RWPE1 (cell line): Measurements from ENCODE around the gene MYO1D.

Experiments used
- CTCF ChIA-PET: fragments of 350-600 bp; sonication (Branson Sonifier 250); formaldehyde crosslinking; extraction: SDS; loops from one replicate; lab custom pipeline; 2021; lab: Yijun Ruan, JAX
- POLR2A ChIA-PET: fragments of 400-600 bp; formaldehyde crosslinking; extraction: SDS; loops from one replicate; lab custom pipeline; 2020; ENCODE audit warnings: antibody characterized with exemption; ENCODE audit not compliant: low non-redundant PET; lab: Yijun Ruan, JAX
- DNase-seq: peaks from one replicate; pipeline ENCODE4 v3.0.0; 2012; ENCODE audit warnings: low spot score
- H3K27ac ChIP-seq: fragments of 450-650 bp; 2 replicates; pipeline ENCODE4 v1.5.1; 2017
- TF ChIP-seq, protein P1 (sequence below): fragments of 450-650 bp; conservative IDR thresholded peaks from 2 replicates; pipeline ENCODE4 v1.5.1; 2017; ENCODE audit warnings: low read depth, mild to moderate bottlenecking

Gene MYO1D

DNA sequence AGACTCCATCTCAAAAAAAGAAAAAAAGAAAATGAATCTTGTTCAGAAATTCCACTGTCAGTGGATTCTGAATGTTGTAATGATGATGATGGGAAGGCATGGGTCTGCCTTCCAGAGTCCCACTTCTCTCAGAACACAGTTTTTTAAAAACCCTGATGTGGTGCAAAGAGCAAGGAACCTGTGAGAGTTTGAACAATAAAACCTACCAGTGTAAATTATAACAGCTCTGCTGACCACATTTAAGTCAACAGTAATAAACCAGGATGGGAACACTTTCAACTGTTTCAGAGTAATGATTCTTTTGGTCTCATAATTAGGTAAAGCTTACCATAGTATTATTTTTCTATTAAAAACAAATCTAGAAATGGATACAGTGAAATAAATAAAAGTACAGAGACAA lies 99.0 kb downstream of the MYO1D start:
- TF ChIP-seq, protein P1, sequence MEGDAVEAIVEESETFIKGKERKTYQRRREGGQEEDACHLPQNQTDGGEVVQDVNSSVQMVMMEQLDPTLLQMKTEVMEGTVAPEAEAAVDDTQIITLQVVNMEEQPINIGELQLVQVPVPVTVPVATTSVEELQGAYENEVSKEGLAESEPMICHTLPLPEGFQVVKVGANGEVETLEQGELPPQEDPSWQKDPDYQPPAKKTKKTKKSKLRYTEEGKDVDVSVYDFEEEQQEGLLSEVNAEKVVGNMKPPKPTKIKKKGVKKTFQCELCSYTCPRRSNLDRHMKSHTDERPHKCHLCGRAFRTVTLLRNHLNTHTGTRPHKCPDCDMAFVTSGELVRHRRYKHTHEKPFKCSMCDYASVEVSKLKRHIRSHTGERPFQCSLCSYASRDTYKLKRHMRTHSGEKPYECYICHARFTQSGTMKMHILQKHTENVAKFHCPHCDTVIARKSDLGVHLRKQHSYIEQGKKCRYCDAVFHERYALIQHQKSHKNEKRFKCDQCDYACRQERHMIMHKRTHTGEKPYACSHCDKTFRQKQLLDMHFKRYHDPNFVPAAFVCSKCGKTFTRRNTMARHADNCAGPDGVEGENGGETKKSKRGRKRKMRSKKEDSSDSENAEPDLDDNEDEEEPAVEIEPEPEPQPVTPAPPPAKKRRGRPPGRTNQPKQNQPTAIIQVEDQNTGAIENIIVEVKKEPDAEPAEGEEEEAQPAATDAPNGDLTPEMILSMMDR: no peak

DNA sequence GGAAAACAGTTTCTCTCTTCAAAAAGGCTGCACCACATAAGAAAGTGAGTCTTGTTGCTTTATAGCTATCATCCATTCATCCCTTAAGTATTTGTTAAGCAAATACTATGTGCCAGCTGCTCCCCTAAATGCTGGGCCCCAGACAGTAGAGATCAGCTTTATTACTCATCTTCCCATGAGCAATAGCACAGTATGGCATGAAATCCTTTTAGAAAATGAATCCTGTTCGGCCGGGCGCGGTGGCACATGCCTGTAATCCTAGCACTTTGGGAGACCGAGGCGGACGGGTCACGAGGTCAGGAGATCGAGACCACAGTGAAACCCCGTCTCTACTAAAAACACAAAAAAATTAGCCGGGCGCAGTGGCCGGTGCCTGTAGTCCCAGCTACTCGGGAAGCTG lies 99.5 kb downstream of the MYO1D start:
- POLR2A ChIA-PET: no interaction called here
- TF ChIP-seq, protein P1: no peak
- no peak overlapping the region for H3K27ac ChIP-seq
- CTCF ChIA-PET: interaction anchor here (0.6 to 2.8 kb wide), 3 partner anchors 99 to 153 kb away, joined by 3 to 11 read pairs (median 8); partner anchors contain the start of gene MYO1D
- DNase-seq: peak; percentile 35

More for the DNA sequence above, 99.0 kb downstream of the MYO1D start:
- H3K27ac ChIP-seq: no peak overlapping the region
- ChIA-PET POLR2A (no interaction called here), CTCF (interaction anchor here (0.7 to 2.8 kb wide), 2 partner anchors 99 to 147 kb away, joined by 8 to 11 read pairs; partner anchors contain the start of gene MYO1D)
- no peak for DNase-seq

DNA sequence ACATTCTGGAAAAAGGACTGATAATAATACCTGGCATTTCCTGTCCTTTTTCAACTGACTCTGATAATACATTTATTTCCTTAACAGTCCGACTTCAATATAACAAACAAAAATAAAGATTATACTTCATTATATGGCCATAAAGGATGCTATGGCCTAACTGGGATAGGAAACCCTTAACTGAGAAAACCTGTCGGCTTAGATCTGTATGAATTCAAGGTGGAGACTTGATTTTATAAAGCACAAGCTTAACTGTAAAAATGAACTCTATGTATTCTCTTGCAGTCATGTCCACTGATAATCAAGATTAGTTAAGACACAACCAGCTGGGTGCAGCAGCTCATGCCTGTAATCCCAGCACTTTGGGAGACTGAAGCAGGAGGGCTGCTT lies 102.2 kb downstream of the MYO1D start:
- CTCF ChIA-PET: interaction anchor here (0.7 kb wide), 1 partner anchor 74 kb away, joined by 3 read pairs; no protein-coding TSS in a partner anchor
- POLR2A ChIA-PET: no interaction called here
- H3K27ac ChIP-seq: no peak overlapping the region
- TF ChIP-seq, protein P1: no peak
- no peak for DNase-seq

DNA sequence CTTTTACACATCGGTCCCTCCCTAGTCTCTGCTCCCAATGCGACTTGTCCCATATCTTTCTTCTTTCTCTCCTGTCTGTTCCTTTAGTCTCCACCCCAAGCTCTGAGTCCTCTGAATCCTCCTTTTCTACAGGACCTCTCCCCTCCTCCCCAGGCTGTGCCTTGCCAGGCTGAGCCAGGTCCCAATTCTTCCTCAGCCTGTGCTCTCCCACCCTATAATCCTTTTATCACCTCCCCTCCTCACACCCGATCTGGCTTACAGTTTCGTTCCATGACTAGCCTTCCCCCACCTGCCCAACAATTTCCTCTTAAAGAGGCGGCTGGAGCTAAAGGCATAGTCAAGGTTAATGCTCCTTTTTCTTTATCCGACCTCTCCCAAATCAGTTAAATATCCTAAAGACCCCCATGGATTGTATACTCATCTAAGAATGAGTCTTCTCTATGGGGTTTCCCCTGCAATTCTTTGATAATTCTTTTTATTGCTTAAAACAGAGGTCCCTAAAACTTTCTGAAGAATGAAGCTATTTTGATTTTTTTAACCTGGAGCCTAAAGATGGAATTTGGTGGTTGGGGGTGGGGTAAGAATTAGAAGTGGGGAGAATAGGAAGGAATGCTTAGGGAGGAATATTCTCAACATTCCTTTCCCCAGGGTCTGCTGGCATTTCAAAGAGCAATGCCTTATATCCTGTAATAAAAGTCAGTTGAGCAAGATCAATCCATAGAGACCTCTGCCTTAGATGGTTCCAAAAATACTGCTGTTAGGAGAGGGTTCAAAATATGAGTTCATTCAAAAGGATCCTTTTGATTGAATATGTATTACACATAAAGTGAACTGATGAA lies 102.8 kb downstream of the MYO1D start:
- POLR2A ChIA-PET: no interaction called here
- no peak for DNase-seq
- CTCF ChIA-PET: interaction anchor here (0.6 to 0.7 kb wide), 2 partner anchors 74 to 291 kb away, joined by 3 read pairs; no protein-coding TSS in a partner anchor
- H3K27ac ChIP-seq: no peak overlapping the region
- TF ChIP-seq, protein P1: no peak

DNA sequence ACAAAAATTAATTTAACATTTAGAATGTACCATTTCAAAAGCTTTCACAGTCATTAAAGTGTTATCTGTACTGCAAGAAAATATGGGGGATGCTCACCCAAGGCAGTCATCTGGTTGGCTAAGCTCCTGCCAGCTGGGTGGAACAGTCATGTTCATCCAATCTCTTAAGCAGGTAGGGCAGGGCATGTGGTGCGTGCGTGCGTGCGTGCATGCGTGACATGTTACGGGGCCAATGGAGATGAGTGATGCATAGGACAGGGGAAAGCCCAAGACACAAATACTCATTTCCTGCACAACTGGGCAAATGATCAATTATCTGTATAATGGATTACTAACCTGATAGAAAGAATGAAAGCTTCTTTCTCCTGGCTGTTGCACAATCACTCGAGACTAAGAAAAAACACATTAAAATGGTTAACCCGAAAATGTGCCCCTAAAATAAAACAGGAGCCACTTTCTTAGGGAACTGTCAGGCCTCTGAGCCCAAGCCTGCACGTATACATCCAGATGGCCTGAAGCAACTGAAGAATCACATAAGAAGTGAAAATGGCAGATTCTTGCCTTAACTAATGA lies 104.4 kb downstream of the MYO1D start:
- CTCF ChIA-PET: interaction anchor here (0.7 kb wide), 1 partner anchor 226 kb away, joined by 3 read pairs; no protein-coding TSS in a partner anchor
- TF ChIP-seq, protein P1: no peak
- POLR2A ChIA-PET: no interaction called here
- no peak overlapping the region for H3K27ac ChIP-seq
- no peak for DNase-seq

DNA sequence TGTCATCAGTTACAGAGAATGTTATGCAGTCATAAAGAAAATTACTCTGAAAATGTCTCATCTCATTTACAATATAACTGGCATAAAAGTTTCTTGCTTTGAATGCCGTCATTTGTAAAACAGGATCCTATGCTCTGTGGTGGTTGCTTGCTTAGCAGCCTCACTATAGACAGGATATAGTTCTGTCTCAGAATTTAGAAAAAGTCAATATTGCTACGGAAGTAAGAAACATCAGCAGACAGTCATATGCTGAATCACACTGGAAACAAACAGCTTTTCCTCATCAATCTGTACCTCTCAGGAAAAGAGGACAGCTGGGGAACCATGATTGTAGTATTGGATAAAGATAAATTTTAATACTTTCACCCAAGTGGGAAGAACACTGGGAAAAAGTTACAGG lies 105.5 kb downstream of the MYO1D start:
- TF ChIP-seq, protein P1: no peak
- no peak overlapping the region for H3K27ac ChIP-seq
- DNase-seq: peak; percentile 6
- CTCF ChIA-PET: interaction anchor here (0.6 kb wide), 1 partner anchor 245 kb away, joined by 4 read pairs; no protein-coding TSS in a partner anchor
- POLR2A ChIA-PET: no interaction called here
